GM10266 (cell line): ENCODE measurements around the gene ROBO1.
"Not testable (repeated sequence)": the region's sequence is repeated elsewhere in the genome, so short reads cannot be mapped to it uniquely, and the experiment has no call there.

Experiments used
- DNase-seq: peaks from one replicate; pipeline ENCODE4 v3.0.0; 2012; ENCODE audit errors: extremely low spot score
- TF ChIP-seq, protein P1 (sequence below): IDR thresholded peaks from 2 replicates; pipeline ENCODE4 v1.5.1; 2012; ENCODE audit warnings: mild to moderate bottlenecking, low read depth; ENCODE audit not compliant: control insufficient read depth, insufficient read depth; ENCODE audit errors: missing control alignments

The ROBO1 gene

DNA sequence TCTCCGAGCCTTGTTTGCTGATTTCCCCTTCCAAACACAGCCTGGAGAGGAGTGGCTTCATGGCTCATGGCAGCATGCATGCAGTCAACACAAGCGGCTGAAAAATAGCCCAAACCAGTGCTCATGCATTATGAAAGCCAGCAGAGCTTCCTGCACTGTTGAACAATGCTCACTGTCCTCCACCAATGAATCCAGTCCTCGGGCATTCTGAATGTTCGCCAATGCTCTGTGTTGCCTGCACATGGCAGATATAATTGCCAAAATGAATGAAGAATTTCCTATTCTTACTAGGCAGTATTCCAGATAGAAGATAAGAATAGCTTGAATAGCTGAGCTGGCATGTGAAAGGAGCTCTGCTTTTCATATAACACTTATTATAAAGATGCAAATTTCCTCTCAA, 252.7 kb downstream of the ROBO1 start:
- DNase-seq = no peak
- TF ChIP-seq, protein P1, sequence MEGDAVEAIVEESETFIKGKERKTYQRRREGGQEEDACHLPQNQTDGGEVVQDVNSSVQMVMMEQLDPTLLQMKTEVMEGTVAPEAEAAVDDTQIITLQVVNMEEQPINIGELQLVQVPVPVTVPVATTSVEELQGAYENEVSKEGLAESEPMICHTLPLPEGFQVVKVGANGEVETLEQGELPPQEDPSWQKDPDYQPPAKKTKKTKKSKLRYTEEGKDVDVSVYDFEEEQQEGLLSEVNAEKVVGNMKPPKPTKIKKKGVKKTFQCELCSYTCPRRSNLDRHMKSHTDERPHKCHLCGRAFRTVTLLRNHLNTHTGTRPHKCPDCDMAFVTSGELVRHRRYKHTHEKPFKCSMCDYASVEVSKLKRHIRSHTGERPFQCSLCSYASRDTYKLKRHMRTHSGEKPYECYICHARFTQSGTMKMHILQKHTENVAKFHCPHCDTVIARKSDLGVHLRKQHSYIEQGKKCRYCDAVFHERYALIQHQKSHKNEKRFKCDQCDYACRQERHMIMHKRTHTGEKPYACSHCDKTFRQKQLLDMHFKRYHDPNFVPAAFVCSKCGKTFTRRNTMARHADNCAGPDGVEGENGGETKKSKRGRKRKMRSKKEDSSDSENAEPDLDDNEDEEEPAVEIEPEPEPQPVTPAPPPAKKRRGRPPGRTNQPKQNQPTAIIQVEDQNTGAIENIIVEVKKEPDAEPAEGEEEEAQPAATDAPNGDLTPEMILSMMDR = no peak

DNA sequence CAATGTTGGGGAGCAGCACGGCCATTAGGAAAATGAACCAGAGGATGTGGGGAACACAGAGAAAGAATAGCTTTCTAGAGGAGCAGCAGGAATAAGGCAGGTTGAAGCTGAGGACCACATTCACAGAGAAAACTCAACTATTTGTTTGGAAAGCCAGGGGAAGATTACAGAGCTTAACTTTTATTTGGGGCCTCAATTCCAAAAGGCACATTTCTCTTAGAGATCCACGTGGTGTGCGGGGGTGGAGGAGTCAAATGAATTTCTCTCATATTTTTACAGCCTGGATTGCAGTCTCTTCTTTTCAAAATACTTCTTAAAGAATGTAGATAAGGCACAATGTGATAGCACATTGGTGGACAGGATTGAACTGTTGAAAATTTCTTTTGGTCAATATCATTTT, 253.7 kb downstream of the ROBO1 start:
- DNase-seq = no peak
- TF ChIP-seq, protein P1 = no peak

DNA sequence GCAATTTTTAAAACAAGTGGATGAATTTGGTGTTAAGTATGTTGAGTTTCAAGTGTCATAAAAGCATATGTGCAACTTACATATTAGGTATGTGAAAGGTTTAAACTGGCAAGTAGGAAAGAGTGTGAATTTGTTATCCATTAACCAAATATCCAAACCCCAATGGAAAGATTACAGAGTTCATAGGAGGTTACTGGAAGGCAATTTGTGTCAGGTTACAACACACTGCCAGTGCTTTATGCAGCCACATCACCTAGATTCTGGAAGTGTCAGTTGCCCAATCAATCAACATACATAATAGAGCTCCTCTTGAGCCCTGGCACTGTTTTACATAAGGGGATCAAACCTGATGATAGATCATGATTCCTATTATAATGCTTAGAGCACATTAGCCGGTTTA, 261.0 kb downstream of the ROBO1 start:
- TF ChIP-seq, protein P1 = no peak
- DNase-seq = no peak

DNA sequence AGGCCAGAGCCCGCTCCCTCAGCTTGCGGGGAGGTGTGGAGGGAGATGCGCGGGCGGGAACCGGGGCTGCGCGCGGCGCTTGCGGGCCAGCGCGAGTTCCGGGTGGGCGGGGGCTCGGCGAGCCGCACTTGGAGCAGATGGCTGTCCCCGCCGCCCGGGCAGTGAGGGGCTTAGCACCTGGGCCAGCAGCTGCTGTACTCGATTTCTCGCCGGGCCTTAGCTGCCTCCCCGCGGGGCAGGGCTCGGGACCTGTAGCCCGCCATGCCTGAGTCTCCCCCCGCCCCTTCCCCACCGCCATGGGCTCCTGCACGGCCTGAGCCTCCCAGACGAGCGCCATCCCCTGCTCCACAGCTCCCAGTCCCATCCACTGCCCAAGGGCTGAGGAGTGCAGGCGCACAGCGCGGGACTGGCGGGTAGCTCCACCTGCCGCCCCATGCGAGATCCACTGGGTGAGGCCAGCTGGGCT, 265.5 kb downstream of the ROBO1 start:
- DNase-seq = not testable (repeated sequence)

DNA sequence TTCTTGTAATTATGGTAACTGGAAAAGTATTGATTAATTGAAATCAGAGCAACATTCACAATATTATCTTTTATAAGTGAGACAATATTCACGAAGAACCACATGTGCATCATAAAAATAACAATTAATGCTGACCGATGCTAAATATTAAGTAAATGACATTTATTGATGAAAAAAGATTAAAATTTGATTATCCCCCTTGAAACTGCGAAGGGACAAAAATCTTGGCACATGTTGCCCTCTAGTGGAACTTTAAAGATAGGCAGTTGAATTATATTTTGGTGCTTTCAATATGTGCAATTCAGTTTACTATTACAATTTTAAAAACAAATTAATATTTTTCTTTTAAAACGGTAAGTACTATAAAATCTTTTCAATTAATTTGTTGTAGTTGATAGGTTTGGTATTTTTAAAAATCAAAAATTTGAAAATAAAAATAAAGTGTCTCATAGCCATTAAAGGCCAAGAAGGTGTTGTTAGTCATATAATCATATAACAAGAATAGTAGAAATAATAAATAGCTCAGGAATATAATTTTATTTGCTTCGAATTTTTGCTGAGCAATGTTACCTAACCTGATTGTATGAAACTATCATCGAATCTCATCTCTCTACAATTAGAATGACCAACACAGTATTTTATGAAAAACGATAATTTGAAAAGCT, 270.2 kb downstream of the ROBO1 start:
- DNase-seq = peak; percentile 53
- TF ChIP-seq, protein P1 = peak; percentile 55

DNA sequence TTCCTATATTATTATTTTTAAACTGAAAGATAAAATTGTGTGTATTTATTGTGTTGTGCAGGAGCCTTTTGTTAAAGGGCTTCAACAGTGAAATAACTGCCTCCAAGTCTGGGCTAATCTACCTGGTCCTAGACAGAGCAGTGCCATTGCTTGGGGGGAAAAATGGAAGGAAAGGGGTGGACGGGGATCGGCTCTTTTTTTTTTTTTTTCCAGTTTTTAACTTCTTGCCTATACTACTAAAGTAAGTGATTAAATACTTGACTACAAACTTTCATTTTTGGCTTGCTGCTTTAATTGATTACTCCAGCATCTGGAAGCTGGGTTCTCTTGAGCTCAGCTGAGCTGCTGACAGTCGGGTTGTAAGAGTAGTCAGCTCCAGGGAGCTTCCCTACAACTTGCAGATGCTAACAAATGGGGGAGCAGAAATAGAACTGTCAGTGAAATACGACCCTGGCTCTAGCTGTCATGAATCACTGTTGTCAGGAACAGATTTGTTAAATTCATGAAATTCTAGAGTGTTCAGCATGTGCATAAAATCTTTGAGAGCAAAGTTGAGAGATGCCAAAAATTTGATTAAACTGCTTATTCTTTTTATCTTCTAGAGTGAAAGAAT, 276.7 kb downstream of the ROBO1 start:
- TF ChIP-seq, protein P1 = no peak

DNA sequence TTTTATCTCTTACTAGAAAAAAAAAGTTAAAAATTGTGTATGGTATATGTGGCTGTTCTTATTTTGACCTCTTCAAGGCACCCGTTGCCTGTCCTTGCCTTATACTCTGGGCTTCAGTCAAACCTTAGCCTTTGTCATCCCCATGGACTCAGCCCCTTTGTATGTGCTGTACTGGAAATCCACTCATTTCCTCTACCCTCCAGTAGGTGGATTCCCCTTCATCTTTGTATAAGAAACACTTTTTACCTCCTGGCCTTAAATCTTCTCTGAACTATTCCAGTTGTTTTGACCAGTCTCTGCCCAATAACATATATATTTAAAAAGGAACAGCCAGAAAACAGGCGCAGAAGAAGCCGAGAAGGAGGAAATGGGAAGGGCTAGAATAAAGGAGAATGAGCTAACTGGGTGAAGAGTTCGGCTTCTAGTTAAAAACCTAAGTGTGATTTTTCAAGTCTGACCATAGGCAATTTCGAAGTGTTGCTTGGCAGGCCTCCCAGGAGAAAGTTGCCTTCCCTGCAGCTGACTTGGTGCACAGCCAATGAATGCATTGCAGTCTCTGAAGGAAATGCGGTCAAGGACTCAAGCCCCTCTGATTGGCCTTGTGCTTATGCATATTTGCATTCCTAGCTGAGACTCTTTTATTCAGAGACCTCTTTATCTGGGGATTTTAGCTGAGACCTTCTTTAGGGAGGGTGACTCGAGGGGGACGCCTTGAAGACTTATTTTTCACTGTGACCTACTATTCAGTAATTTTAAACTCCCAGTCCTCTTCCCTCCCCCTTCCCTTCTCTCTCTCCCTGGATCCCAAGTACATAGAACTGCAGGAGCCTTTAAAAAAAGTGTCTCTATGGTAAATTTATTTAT, 277.4 kb downstream of the ROBO1 start:
- TF ChIP-seq, protein P1 = no peak
- no peak for DNase-seq

More for the DNA sequence above, 276.7 kb downstream of the ROBO1 start:
- no peak for DNase-seq
